Ascending aorta (tissue), 2 donors: Measurements from ENCODE around the gene MYH9. TPM values are rescaled to one million over a fixed set of nuclear protein-coding genes. Genes with fewer than 3 reads are reported as not detected.

Experiments used
- DNase-seq, 2 donors: peaks; one replicate each; pipeline ENCODE4 v3.0.0-alpha.2; 2019; ENCODE audit warnings: low spot score in 2 of 2
- H3K27ac ChIP-seq, 2 donors: fragments of 200-600 bp; sonication (generic); one replicate each; pipeline ENCODE4 v1.5.1; 2016 to 2017; ENCODE audit warnings: mild to moderate bottlenecking in 1 of 2
- H3K27me3 ChIP-seq: fragments of 200-600 bp; sonication (generic); one replicate; pipeline ENCODE4 v1.5.1; 2017
- H3K36me3 ChIP-seq, 2 donors: fragments of 200-600 bp; sonication (generic); one replicate each; pipeline ENCODE4 v1.5.1; 2016
- H3K4me1 ChIP-seq, 2 donors: fragments of 200-600 bp; sonication (generic); one replicate each; pipeline ENCODE4 v1.5.1; 2016 to 2017; ENCODE audit warnings: mild to moderate bottlenecking in 1 of 2
- H3K4me3 ChIP-seq, 2 donors: fragments of 200-600 bp; sonication (generic); one replicate each; pipeline ENCODE4 v1.5.1; 2016 to 2017; ENCODE audit warnings: mild to moderate bottlenecking in 1 of 2
- H3K9me3 ChIP-seq, 2 donors: fragments of 200-600 bp; sonication (generic); one replicate each; pipeline ENCODE4 v1.5.1; 2016
- intact Hi-C: fragments of 100-400 bp; cut with DNase I; formaldehyde crosslinking; loops from one replicate; pipeline ENCODE4 v1.15.1; 2023
- total RNA-seq: library from RNA; depleted of rRNA; stranded (reverse); fragments of >200 nt; gene quantifications from one replicate; pipeline ENCODE4 v1.1.0, GENCODE V29; 2016
- TF ChIP-seq, protein P1 (sequence below), 3 experiments: fragments of 200-600 bp in 2 of 3; fragments of 450-650 bp in 1 of 3; sonication (generic) in 2 of 3; IDR thresholded peaks; one replicate each; pipeline ENCODE4 v1.5.1; 2016 to 2019; ENCODE audit warnings: antibody characterized with exemption in 3 of 3, mild to moderate bottlenecking in 1 of 3, moderate library complexity in 1 of 3

Gene MYH9
- total RNA-seq, 1 donor from 2014 or later: 1,114 TPM

- no peak overlapping the region for H3K4me3 ChIP-seq
- peak overlapping the region; percentile 98 to 99 for H3K27ac ChIP-seq
- no peak for DNase-seq
- H3K9me3 ChIP-seq: no peaks in the 10 kb centered on the region
- intact Hi-C loops: no loop called here
- H3K4me1 ChIP-seq: peaks cover 39 to 89% of the 10 kb centered on the region in 2 donors
- H3K27me3 ChIP-seq: no peaks in the 10 kb centered on the region
- H3K36me3 ChIP-seq: peaks cover 81 to 83% of the 10 kb centered on the region in 2 donors
- TF ChIP-seq, protein P1, sequence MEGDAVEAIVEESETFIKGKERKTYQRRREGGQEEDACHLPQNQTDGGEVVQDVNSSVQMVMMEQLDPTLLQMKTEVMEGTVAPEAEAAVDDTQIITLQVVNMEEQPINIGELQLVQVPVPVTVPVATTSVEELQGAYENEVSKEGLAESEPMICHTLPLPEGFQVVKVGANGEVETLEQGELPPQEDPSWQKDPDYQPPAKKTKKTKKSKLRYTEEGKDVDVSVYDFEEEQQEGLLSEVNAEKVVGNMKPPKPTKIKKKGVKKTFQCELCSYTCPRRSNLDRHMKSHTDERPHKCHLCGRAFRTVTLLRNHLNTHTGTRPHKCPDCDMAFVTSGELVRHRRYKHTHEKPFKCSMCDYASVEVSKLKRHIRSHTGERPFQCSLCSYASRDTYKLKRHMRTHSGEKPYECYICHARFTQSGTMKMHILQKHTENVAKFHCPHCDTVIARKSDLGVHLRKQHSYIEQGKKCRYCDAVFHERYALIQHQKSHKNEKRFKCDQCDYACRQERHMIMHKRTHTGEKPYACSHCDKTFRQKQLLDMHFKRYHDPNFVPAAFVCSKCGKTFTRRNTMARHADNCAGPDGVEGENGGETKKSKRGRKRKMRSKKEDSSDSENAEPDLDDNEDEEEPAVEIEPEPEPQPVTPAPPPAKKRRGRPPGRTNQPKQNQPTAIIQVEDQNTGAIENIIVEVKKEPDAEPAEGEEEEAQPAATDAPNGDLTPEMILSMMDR (IDR thresholded peaks at IDR 0.05): no peak
These were observed 44.6 kb downstream of the MYH9 start for GRCh38 chr22:36343070-36343719.

- Histone ChIP-seq H3K27ac (peak overlapping the region; percentile 98 to 99), H3K4me1 (peaks cover 46 to 91% of the 10 kb centered on the region in 2 donors), H3K9me3 (no peaks in the 10 kb centered on the region), H3K4me3 (no peak overlapping the region), H3K36me3 (peaks cover 81 to 85% of the 10 kb centered on the region in 2 donors), H3K27me3 (no peaks in the 10 kb centered on the region)
- no peak for DNase-seq
- intact Hi-C loops: no loop called here
- TF ChIP-seq, protein P1 (IDR thresholded peaks at IDR 0.05): no peak
These were observed 46.1 kb downstream of the MYH9 start for GRCh38 chr22:36341640-36342041.

GRCh38 chr22:36340621-36341020 is 47.1 kb downstream of the MYH9 start:
- H3K27me3 ChIP-seq: no peaks in the 10 kb centered on the region
- intact Hi-C loops: no loop called here
- H3K27ac ChIP-seq: peak overlapping the region; percentile 98 to 99
- TF ChIP-seq, protein P1 (IDR thresholded peaks at IDR 0.05): no peak
- H3K4me1 ChIP-seq: peaks cover 56 to 90% of the 10 kb centered on the region in 2 donors
- no peaks in the 10 kb centered on the region for H3K9me3 ChIP-seq
- no peak overlapping the region for H3K4me3 ChIP-seq
- peaks cover 78 to 84% of the 10 kb centered on the region in 2 donors for H3K36me3 ChIP-seq
- no peak for DNase-seq

- Histone ChIP-seq H3K27me3 (no peaks in the 10 kb centered on the region), H3K4me1 (peaks cover 60 to 91% of the 10 kb centered on the region in 2 donors), H3K27ac (peak overlapping the region; percentile 98 to 99), H3K4me3 (no peak overlapping the region), H3K36me3 (peaks cover 80 to 85% of the 10 kb centered on the region in 2 donors), H3K9me3 (no peaks in the 10 kb centered on the region)
- TF ChIP-seq, protein P1 (IDR thresholded peaks at IDR 0.05): no peak
- intact Hi-C loops: no loop called here
- no peak for DNase-seq
These were observed 48.3 kb downstream of the MYH9 start for GRCh38 chr22:36339171-36340065.

DNA sequence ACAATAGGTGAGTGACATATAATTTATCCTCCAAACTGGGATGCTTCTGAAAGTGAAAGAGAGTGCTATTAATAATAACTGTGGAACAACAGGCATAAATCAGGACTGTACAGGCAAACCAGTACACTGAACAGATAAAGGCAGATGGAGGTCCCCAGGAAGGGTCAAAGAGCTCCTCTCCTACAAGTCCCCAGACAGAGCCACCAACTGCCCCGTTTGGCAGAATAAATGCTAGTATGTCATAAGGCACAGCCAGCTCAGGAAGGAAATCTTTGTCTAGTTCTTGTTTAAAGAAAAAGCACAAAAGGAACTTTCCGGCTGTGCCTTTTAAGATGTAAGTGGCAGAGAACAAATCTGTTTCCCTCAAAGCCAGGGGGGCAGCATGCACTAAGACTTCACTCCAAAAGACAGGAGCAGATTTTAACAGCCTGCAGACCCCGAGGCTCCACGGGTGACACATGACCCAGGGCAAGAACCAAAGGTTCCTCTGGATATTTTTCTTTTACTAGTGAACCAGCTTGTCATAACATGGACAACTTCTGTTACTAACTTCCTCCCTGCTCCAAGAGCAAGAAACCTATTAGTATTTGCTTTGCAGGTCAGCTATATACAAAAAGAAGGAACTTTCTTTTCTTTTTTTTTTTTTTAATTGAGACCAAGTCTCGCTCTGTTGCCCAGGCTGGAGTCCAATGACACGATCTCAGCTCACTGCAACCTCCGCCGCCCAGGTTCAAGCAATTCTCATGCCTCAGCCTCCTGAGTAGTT is 50.2 kb downstream of the MYH9 start:
- peaks cover 73 to 77% of the 10 kb centered on the region in 2 donors for H3K36me3 ChIP-seq
- intact Hi-C loops: no loop called here
- peak overlapping the region; percentile 98 to 99 for H3K27ac ChIP-seq
- peak overlapping the region in 1 of 2 donors; percentile 19 for H3K4me3 ChIP-seq
- no peaks in the 10 kb centered on the region for H3K9me3 ChIP-seq
- H3K27me3 ChIP-seq: no peaks in the 10 kb centered on the region
- H3K4me1 ChIP-seq: peaks cover 57 to 94% of the 10 kb centered on the region in 2 donors
- TF ChIP-seq, protein P1 (IDR thresholded peaks at IDR 0.05): no peak
- DNase-seq: no peak
